Lung (tissue), 12 donors: Measurements from ENCODE around the gene OST4. TPM values are rescaled to one million over a fixed set of nuclear protein-coding genes. Genes with fewer than 3 reads are reported as not detected.
A peak's percentile ranks its signal among the peaks of the same experiment; 100 is the strongest.

Experiments used
- ATAC-seq: fragments of 200-7000 bp; cut with Tn5 transposase; one replicate; pipeline ENCODE4 v1.9.1; 2020; ENCODE audit warnings: moderate number of reproducible peaks; ENCODE audit not compliant: insufficient read depth, low FRiP score
- DNase-seq, 3 donors: peaks; one replicate each; pipeline ENCODE4 v3.0.0-alpha.2; 2013 to 2017
- H3K27ac ChIP-seq, 2 donors: one replicate each; pipeline ENCODE4 v1.5.1; 2013; ENCODE audit warnings: mild to moderate bottlenecking in 2 of 2, moderate library complexity in 2 of 2, control low read depth in 1 of 2, inconsistent platforms in 1 of 2, low read depth in 1 of 2, low read length in 1 of 2
- H3K27me3 ChIP-seq, 3 donors: one replicate each; pipeline ENCODE4 v1.5.1; 2013; ENCODE audit warnings: low read length in 2 of 3; ENCODE audit not compliant: control insufficient read depth in 3 of 3, insufficient read depth in 3 of 3
- H3K36me3 ChIP-seq, 4 donors: one replicate each; pipeline ENCODE4 v1.5.1; 2013; ENCODE audit warnings: low read length in 4 of 4, mild to moderate bottlenecking in 1 of 4, moderate library complexity in 1 of 4; ENCODE audit not compliant: control insufficient read depth in 4 of 4, insufficient read depth in 4 of 4
- H3K4me1 ChIP-seq, 5 donors: one replicate each; pipeline ENCODE4 v1.5.1; 2013; ENCODE audit warnings: low read length in 5 of 5, mild to moderate bottlenecking in 2 of 5, moderate library complexity in 1 of 5; ENCODE audit not compliant: control insufficient read depth in 5 of 5, insufficient read depth in 5 of 5
- H3K4me3 ChIP-seq: one replicate; pipeline ENCODE4 v1.5.1; 2013; ENCODE audit warnings: mild to moderate bottlenecking, control low read depth, moderate library complexity
- H3K9ac ChIP-seq, 2 donors: one replicate each; pipeline ENCODE4 v1.5.1; 2013; ENCODE audit warnings: low read length in 2 of 2, control low read depth in 1 of 2; ENCODE audit not compliant: insufficient read depth in 1 of 2
- H3K9me3 ChIP-seq, 4 donors: one replicate each; pipeline ENCODE4 v1.5.1; 2013; ENCODE audit warnings: low read length in 3 of 4, mild to moderate bottlenecking in 1 of 4, moderate library complexity in 1 of 4; ENCODE audit not compliant: control insufficient read depth in 4 of 4, insufficient read depth in 3 of 4
- WGBS, 2 donors: extraction: QIAGEN DNeasy Blood & Tissue Kit; methylation state at CpG; one replicate each; pipeline ENCODE4 v1.1.7; 2013; 5-methylcytosine and 5-hydroxymethylcytosine counted together
- polyA plus RNA-seq, 2 donors: library from polyadenylated mRNA; stranded (reverse); fragments of 200-250 nt; gene quantifications; one replicate each; pipeline ENCODE4 v1.2.1, GENCODE V29; 2013
- total RNA-seq, 2 donors: library from RNA; depleted of rRNA in 1 of 2; stranded (reverse); fragments of >200 nt in 1 of 2; gene quantifications; one replicate each; pipeline ENCODE4 v1.2.1, GENCODE V29; 2014 to 2021
- TF ChIP-seq, protein P1 (sequence below): IDR thresholded peaks from 2 replicates; pipeline ENCODE4 v1.5.1; 2012; ENCODE audit warnings: mild to moderate bottlenecking; ENCODE audit errors: control extremely low read depth, extremely low read depth
- donor health status: control.
- donor health status: control.
- donor health status: Bipolar disorder and iron deficiency.
- donor health status: healthy.
- donor health status: DM: yes; HTN: yes; CAD: no.

OST4 gene
- total and polyA plus RNA-seq, 4 donors, result 164 to 577 (median 309) TPM

DNA sequence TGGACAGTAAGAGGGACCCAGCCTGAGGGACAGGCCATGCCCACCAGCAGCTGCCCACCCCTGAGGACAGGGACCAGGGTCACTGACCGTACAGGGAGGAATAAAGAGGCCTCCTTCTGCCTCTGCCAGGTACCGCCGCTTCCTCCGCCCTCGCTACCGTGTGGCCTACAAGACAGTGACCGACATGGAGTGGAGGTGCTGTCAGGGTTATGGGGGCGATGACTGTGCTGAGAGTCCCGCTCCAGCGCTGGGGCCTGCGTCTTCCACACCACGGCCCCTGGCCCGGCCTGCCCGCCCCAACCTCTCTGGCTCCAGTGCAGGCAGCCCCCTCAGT, 9.1 kb upstream of the OST4 start:
- ATAC-seq (no peak), DNase-seq (no peak)
- H3K9ac ChIP-seq, result peak overlapping the region in 1 of 2 donors; percentile 67
- H3K27ac ChIP-seq, result peak overlapping the region; percentile 2 to 94
- TF ChIP-seq, protein P1, sequence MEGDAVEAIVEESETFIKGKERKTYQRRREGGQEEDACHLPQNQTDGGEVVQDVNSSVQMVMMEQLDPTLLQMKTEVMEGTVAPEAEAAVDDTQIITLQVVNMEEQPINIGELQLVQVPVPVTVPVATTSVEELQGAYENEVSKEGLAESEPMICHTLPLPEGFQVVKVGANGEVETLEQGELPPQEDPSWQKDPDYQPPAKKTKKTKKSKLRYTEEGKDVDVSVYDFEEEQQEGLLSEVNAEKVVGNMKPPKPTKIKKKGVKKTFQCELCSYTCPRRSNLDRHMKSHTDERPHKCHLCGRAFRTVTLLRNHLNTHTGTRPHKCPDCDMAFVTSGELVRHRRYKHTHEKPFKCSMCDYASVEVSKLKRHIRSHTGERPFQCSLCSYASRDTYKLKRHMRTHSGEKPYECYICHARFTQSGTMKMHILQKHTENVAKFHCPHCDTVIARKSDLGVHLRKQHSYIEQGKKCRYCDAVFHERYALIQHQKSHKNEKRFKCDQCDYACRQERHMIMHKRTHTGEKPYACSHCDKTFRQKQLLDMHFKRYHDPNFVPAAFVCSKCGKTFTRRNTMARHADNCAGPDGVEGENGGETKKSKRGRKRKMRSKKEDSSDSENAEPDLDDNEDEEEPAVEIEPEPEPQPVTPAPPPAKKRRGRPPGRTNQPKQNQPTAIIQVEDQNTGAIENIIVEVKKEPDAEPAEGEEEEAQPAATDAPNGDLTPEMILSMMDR, result no peak
- no peaks in the 10 kb centered on the region for H3K27me3 ChIP-seq
- H3K4me3 ChIP-seq, result peak overlapping the region; percentile 24
- 87 to 89% methylated on average over 14 of the region's 14 CpGs for WGBS, 2 donors
- H3K9me3 ChIP-seq, result no peaks in the 10 kb centered on the region
- peaks cover 0 to 70% (median 21%) of the 10 kb centered on the region in 5 donors for H3K4me1 ChIP-seq
- H3K36me3 ChIP-seq, result peaks cover 0 to 50% (median 11%) of the 10 kb centered on the region in 4 donors

DNA sequence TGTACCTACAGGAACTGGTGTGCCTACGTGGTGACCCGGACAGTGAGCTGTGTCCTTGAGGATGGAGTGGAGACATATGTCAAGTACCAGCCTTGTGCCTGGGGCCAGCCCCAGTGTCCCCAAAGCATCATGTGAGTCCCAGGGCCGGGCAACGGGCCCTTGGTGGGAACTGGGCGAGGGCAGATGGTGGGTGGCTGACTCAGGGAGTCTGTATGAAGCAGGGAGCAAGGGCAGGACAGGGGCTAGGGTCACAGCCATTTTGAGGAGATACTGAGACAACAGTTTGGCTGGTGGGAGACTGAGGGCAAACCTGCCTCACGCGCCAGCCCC, 8.7 kb upstream of the OST4 start:
- H3K27me3 ChIP-seq, result no peaks in the 10 kb centered on the region
- TF ChIP-seq, protein P1, result no peak
- DNase-seq (no peak), ATAC-seq (no peak)
- peak overlapping the region in 1 of 2 donors; percentile 15 for H3K27ac ChIP-seq
- peak overlapping the region in 1 of 2 donors; percentile 67 for H3K9ac ChIP-seq
- H3K4me3 ChIP-seq, result peak overlapping the region; percentile 41
- peaks cover 0 to 45% (median 11%) of the 10 kb centered on the region in 4 donors for H3K36me3 ChIP-seq
- WGBS, 2 donors, result 77 to 89% methylated on average over 7 of the region's 7 CpGs
- peaks cover 0 to 70% (median 21%) of the 10 kb centered on the region in 5 donors for H3K4me1 ChIP-seq
- no peaks in the 10 kb centered on the region for H3K9me3 ChIP-seq

DNA sequence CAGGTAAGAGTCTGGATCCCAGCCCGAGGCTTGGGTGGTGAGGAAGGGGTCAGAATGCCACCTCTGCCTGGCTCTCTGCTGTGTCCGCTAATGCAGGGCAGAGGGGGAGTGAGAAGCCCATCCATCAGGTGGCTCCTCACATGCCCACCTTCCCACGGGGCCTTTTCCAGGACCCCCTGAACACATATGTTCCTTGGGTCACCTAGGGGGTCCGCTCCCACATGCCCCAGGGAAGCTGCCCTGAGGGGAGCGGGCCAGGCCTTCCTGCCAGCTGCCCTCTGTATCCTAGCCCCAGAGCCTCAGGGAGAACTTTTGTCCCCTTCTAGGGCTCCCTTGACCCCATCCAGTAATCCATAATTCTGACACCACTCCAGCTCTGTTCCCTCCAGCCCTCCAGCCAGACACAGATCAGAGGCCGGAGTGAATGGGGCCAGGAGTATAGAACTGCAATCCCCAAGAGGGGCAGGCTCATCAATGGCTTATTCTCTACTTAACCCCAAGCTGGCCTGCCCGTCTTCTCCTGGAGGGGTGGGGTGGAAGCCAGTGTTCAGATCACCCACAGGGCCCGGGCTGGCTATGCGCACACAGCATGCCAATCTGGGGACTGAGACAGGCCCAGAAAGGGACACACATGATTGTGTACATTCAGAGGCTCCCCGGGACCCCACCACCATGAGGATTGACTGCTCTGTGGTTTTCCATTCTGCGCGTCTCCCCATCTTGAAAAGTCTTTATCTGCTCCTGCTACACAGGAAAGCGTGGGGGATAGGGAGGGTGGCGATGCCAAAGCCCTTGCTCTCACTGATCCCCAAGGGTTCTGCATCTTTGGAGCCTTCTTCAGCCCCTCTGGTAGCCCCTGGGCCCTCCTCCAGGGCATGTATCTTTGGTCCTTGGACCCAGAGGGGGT, 8.0 kb upstream of the OST4 start:
- peak overlapping the region; percentile 63 to 70 for H3K27ac ChIP-seq
- ATAC-seq (no peak), DNase-seq (no peak)
- H3K9ac ChIP-seq, result peak overlapping the region in 1 of 2 donors; percentile 67
- no peaks in the 10 kb centered on the region for H3K9me3 ChIP-seq
- H3K4me1 ChIP-seq, result peaks cover 0 to 71% (median 24%) of the 10 kb centered on the region in 5 donors
- 68 to 76% methylated on average over 14 of the region's 14 CpGs for WGBS, 2 donors
- peaks cover 0 to 40% (median 9%) of the 10 kb centered on the region in 4 donors for H3K36me3 ChIP-seq
- TF ChIP-seq, protein P1, result no peak
- peak overlapping the region; percentile 41 for H3K4me3 ChIP-seq
- H3K27me3 ChIP-seq, result no peaks in the 10 kb centered on the region
